C1 segment of cervical spinal cord (tissue), 14 donors: ENCODE data around the gene IGFBP4.
A peak's percentile ranks its signal among the peaks of the same experiment; 100 is the strongest.
"Not testable (repeated sequence)": the region's sequence is repeated elsewhere in the genome, so short reads cannot be mapped to it uniquely, and the experiment has no call there.

Experiments
- DNase-seq, 14 donors: peaks; one replicate each; lab custom pipeline; 2025; lab: John Stamatoyannopoulos, UW

IGFBP4 gene

DNA sequence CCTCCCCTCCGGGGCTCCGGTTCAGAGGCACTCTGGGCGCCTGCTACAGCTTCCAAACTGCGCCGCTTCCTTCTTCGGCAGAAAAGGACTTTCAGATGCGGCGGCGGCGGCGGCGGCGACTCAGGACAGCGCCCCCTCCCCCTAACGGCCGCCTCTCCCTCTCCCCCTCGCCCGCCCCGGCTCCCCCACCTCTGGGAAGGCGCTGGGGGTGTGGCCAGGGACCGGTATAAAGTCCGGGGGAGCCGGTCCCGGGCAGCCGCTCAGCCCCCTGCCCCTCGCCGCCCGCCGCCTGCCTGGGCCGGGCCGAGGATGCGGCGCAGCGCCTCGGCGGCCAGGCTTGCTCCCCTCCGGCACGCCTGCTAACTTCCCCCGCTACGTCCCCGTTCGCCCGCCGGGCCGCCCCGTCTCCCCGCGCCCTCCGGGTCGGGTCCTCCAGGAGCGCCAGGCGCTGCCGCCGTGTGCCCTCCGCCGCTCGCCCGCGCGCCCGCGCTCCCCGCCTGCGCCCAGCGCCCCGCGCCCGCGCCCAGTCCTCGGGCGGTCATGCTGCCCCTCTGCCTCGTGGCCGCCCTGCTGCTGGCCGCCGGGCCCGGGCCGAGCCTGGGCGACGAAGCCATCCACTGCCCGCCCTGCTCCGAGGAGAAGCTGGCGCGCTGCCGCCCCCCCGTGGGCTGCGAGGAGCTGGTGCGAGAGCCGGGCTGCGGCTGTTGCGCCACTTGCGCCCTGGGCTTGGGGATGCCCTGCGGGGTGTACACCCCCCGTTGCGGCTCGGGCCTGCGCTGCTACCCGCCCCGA, at the start of gene IGFBP4:
IGFBP4 (plus strand) TSS at position 255 of the 792 bp plus-strand sequence; CDS start at position 541, 286 bp downstream.
- DNase-seq, result peak in 12 of 14 donors; percentile 3 to 67 (median 28)

DNA sequence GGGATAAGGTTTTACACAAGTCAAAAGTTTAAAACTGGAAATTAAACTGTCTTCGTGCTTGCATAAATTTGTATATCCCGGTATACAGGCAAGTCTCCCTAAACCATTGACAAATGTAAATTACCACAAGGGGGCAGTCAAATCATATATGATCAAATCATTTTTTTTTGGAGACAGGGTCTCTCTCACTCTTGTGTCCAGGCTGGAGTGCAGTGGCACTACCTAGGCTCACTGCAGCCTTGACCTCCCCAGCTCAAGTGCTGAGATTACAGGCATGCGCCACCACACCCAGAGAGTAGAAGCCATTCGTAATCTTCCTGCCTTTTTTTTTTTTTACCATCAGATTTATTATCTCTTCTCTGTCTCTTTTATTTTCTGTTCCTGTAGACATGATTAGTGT, 44.1 kb upstream of the IGFBP4 start:
- peak in 1 of 14 donors; percentile 14 for DNase-seq

DNA sequence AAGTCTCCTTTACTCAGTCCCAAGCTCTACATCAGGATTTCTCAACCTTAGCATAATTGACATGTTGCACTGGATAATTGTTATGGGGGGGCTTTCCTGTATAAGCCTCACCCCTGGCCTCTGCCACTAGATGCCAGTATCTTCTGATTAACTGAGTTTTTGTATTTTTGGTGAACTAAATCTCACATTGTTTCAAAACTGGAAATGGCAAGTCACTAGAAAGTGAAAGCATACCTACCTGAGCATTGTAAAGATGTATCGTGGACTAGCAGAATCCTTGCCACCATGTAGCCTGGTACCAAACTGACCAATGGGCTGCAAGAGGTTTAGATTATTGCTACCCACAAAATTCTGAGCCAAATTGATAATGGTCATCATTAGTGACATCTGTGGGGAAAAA, 40.6 kb upstream of the IGFBP4 start:
- DNase-seq, result no peak

DNA sequence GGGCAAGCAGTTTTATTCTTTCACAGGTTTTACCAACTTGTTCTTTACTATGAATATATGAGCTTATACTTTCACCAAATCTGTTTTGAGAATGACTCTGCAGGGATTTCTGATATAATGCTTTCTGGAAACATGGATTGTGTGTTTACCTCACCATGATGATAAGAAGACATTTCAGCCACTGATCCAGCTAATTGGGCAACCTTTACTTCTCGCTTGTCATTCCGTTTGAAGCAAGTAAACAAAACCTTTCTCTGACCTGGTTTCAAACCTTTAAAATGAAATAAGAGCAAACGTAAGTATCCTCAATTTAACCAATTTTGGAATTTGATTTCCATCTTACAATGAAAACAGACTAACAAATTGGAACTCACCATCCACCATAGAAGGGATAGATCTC, 39.2 kb upstream of the IGFBP4 start:
- DNase-seq, result no peak

DNA sequence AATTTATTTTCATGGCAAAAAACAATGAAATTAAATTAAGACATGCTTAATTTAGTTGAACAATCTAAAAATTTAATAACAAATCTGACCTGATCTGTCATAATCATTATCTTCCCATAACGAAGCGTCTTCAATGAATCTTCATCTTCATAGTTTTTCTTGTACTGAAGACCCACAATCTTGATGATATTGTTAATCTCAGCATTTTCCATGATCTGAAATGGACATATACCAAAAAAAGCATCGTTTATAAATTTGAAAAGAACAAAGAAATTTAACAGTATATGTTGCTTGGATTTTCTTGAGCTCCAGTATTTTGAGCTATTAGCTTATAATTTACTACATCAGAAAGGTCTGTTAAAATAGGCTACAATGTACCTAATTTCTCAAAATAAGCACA, 35.8 kb upstream of the IGFBP4 start:
- no peak for DNase-seq

DNA sequence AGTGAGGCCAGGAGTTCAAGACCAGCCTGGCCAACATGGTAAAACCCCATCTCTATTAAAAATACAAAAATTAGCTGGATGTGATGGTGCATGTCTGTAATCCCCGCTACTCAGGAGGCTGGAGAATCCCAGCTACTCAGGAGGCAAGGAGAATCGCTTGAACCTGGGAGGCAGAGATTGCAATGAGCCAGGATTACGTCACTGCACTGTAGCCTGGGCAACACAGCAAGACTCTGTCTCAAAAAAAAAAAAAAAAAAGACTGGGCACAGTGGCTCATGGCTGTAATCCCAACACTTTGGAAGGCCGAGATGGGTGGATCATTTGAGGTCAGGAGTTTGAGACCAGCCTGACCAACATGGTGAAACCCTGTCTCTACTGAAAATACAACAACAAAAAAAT, 33.7 kb upstream of the IGFBP4 start:
- not testable (repeated sequence) for DNase-seq

DNA sequence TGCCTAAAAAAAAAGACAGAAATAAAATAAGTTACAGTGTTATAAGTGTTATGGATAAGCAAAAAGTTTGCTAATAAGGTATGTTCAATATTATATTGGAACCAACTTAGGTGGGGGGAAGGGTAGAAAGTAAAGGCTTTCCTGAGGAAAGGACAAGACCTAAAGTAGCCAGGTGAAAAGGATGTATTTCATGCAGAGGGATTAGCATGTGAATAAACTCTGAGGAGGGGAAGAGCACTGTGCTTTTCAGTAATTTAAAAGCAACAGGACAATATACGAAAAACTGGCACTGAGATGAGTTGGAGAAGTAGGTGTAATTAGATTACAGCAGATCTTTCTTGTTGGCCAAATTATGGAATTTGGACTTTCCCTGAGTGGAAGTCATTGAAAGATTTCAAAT, 33.2 kb upstream of the IGFBP4 start:
- DNase-seq, result no peak

DNA sequence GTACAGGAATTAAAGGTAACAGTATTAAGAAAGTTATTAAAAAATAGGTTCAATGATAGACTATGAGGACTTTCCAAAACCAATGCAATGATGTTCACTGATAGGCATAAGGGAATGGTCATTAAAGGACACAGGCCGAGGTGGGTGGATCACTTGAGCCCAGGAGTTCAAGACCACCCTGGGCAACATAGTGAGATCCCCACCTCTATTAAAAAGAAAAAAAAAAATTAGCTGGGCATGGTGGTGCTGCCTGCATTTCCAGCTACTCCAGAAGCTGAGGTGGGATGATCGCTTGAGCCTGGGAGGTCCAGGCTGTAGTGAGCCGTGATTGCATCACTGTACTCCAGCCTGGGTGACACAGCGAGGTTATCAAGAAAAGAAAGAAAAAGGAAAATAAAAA, 31.4 kb upstream of the IGFBP4 start:
- no peak for DNase-seq

DNA sequence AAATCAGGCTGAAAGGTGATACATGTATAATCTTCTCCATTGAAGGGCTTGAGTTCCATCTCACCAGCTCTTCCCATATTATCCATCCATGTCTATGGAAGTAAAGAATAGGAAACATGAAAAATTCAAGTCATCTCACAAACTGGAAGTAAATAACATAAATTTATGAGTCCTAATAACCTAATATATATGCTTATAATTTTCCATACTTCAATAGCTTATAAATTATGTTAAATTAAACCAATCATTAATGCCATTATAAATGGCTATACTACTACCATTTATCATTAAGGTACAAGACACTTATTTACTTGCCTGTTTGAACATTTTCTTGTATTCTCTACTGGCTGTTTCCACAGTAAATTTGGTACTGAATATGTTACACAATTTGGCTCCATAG, 30.4 kb upstream of the IGFBP4 start:
- DNase-seq, result no peak

DNA sequence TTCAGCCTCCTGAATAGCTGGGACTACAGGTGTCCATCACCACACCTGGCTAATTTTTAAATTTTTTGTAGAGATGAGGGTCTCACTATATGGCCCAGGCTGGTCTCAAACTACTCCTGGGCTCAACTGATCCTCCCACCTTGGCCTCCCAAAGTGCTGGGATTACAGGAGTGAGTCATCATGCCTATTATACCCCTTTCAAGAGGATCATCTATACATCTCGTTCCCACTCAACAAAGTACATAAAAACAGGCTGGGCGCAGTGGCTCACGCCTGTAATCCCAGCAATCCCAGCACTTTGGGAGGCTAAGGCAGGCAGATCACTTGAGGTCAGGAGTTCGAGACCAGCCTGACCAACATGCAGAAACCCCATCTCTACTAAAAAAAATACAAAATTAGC, 28.9 kb upstream of the IGFBP4 start:
- not testable (repeated sequence) for DNase-seq

DNA sequence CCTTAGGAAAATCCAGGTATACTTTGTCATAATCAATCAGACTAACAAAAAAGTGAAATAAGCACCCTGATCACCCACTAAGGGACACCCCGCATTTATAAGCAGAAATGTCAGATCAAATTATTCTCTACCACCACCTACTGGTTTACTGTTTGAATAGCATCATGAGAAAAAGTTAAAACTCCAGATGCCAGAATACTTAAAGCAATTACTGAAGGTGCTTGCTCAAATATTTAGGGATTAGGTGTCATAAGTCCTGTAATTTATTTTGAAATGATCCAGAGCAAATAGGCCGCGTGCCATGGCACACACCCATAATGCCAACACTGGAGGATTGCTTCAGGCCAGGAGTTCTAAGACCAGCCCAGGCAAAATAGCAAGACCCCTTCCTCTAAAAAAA, 27.9 kb upstream of the IGFBP4 start:
- DNase-seq, result peak in 1 of 14 donors; percentile 2

DNA sequence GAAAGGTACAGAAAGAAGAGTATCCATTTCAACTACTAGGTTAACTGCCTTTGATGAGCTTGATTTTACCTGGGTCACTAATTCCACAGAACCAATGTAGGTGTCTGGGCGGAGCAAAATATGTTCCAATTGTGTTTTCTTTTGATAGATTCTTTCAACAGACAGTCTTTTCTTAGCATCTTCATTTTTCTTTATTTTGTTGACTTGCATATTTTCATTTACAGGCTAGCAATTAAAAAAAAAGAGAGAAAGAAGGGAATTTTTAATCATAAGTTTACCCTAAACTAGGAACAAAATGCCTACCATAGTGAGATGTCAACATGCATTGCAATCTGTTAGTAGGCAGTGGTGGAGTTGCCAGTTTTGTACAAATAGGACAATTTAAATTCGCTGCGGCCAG, 26.6 kb upstream of the IGFBP4 start:
- DNase-seq, result no peak

DNA sequence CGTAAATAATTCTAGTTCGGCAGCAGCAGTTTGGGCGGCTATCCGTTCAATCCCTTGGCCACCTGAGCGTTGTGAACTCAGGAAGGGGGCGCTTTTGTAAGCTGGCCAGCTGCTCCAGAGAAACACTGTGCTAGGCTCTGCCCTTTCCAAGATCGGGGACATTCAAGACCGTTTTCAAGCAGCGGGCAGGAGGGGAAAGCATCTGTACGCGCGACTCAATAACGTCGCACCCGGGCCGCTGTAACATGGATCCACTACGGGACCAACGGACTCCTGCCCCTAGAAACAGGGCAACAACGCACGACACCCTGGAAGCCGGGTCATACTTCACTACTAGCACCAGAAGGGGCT, 26.0 kb upstream of the IGFBP4 start:
- no peak for DNase-seq

DNA sequence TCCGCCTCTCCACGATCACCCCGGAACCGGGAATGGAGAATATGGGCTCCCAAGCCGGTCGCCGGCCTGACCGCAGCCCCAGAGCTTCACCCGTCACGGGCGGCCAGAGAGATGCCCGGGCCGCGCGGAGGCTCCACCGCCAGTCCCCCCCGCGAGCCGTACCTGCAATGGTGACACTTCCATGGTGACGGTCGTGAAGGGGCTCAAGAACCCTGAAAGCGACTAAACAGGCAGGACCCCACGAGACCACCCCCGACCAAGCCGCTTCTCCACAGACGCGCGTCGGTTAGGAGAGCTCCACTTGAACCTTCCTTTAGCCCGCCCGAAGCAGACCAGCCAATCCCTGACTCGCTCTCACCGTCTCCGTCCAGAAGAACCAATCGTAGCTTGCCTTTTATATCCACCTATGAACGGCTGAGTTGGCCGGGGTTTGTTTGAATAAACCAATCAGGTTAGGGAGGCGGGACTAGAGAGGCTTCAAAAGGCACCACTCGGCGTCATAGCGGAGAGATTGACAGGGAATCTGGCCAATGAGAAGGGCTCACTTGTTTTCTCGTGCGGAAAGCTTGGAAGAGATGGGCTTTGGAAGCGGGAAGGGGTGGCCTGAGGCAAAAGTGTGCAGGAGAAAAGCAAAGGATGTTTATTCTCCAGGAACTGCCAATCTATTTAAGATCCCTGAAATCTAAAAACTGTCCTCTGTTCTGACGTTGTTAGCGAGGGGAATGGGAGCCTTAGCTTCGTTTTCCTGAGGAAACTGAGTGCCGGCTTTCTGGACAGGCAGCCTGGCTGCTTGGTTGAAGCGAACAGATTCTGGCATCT, 25.4 kb upstream of the IGFBP4 start, which contains the start of gene TOP2A:
TOP2A (minus strand) TSS at position 288 of the 819 bp plus-strand sequence; CDS start at position 183, 105 bp downstream.
- peak; percentile 72 to 99 (median 94) for DNase-seq

DNA sequence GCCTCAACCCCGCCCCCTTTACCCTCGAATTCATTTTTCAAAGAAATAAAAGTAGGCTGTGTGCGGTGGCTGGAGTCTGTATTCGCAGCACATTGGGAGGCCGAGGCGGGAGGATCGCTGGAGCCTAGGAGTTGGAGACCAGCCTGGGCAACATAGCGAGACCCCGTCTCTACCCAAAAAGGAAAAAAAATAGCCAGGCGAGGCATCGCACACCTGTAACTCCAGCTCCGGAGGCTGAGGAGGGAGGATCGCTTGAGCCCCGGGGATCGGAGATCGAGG, 24.9 kb upstream of the IGFBP4 start:
- DNase-seq, result no peak

DNA sequence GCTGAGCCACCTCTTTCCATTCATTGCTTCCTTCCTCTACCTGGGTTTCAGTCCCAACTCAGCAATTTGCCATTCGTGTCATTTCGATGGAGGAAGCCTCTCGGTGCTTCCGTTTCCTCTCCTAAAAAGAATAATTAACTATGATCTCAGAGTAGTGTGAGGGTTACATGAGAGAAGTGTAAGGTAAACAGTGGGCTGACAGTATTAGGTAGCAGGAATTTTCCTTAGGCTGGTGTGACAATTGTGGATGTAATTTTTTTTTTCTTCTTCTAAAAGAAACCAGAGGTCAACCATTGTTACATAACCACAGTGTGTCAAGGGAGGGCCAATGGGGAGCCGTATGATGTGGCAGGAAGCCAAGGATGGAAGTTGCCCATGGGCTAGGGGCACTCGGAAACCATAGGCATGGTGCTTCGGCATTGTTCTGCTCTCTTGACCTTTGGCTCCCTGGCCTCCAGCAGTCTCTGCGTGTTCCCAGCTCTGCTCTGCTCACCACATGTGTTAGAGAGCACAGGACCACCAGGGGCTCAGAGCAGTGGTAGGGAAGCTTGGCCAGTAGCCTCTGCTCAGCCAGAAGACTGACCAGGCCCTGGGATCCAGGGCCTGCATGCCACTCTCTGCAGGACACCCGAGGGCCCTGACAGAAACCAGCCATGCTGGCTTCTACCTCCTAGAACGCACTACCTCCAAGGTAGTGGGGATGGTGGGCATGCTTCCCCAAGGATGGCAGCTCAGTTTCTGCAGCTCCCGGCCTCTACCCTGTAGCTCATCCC, 23.5 kb upstream of the IGFBP4 start:
- no peak for DNase-seq

DNA sequence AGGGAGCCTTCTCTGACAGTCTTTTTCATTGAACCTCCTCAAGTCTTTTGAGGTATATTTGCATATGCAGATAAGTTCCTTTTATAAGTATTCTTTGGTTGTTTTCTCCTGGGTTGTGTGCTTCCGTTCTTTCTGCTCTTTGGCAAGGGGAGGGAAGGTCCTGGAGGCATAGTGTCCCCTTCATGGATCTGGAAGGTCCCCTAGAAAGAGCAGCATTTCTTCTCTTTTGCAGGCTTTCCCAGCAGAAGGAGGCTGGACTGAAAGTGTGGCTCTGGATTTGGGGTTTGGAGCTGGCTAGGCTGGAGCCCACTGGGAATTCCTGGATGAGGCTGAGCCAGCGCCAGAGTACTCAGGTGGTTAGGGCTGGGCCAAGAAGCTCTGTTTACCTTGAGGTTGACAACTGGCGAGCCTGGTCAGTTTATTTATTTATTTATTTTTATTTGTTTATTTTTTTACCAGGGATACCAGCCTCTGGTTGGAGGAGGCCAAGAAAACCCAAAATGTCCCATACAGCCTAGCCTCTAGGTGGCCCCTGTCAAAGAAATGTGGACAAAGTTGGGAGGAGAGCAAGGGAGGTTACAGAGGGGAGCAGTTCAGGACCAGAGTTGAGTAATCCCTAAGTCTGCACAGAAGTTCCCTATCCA, 20.1 kb upstream of the IGFBP4 start:
- DNase-seq, result no peak

DNA sequence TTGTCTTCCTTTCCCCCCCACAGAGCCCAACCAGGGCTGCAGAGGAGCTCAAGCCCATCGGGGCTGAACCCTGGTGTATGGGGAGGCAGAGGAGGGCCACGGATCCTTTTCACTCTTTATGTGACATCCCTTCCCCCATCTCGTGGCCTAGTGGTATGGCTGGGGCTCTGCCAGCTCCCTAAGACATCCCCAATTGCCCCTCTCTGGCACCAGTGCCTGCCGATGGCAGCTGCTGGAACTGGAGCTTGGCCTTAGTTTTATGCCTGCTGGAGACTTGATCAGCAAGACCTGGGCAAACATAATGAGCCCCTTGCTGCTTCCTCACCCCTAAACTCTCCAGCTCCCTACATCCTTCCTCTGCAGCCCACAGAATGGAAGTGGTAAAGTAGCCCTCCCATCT, 17.5 kb upstream of the IGFBP4 start:
- no peak for DNase-seq

DNA sequence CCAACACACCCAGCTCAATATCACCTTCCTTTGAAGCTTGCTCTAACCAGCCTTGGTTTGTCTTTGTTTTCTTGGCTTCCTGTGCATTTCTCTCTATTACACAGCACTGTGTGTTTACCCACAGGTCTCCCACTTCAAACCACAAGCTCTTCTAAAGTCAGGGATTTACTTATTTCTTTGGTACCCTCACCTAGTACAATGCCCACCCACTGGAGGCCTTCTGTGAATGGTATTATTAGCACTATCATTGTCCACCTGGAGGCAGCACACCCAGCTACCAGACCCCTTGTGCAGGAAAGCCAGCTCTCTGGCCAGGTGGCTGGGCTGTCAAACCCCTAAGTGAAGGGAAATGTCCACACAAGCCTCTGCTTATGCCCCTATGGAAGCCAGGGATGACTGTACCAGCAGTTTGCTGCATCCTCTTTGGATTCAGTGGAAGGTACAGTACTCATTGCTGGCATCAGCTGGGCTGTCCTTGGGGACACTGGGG, 16.2 kb upstream of the IGFBP4 start:
- no peak for DNase-seq

DNA sequence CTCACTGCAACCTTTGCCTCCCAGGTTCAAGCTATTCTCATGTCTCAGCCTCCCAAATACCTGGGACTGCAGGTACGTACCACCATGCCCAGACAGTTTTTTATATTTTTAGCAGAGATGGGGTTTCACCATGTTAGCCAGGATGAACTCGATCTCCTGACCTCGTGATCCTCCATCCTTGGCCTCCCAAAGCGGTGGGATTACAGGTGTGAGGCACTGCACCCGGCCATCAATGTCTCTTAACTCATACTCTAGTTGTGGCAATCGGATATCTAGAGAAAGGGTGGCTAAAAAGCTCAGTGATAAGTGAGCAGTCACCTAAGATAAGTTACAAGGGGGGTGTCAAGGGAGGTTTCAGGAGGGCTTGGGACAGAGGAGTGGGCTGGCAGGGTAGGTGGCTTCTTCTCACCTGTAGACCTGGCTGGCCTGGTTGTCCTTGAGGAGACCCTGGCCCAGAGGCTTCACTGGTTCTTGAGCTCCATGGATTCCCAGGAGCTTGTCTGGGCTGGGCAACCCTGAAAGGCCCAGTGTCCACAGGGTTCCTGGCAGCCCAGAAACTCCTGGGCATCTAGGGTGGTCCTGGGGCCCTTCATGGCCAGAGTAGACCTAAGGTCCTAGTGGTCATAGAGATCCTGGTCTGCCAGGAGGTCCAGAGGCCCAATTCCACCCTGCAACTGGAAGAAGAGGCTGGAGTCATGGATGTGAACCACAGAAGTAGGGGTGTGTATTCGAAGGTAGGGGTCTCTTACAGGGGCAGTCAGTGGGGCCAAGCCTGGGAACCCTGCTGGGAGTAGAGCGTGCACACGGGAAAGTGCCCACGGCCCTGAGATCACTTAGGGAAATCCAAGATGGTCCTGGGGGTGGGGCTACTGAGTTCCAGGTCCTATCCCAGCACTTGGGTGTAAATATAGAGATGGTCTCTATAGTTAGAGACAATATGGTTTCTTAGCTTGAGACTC, 12.7 kb upstream of the IGFBP4 start:
- DNase-seq, result no peak

DNA sequence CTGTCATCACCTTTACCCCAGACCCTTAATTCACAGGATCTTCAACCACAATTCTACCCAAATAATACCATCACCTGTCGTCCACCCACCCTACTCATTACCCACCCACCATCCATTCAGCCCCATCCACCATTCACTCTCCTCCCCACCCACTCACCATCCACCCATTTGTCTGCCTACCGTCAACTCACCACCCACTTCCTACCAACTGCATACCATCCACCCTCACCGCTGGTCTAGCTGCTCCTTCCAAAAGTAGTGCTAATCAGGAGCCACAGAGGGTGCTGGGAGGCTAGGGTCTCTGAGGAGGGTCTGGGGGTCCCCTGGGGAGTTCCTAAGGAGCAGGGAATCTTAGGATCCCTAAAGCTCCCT, 12.0 kb upstream of the IGFBP4 start:
- DNase-seq, result no peak
